Measurements from ENCODE around the gene EEIG1.

The EEIG1 gene

DNA sequence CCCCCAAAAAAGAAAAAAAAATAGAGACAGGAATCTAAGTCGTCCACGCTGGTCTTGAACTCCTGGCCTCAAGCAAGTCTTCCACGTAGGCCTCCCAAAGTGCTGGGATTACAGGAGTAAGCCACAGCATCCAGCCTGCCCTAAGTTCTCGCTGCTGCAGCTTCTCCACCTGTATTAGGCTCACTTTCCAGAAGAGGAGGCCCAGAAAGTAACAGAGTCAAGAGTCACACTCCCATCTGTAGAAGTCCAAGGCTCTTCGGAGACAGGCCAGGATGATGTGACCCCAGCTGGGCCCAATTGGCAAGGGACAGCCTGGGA is 1.8 kb downstream of the EEIG1 start:
- no peak for TF ChIP-seq CTCF (IDR thresholded peaks at IDR 0.05; ENCODE audit: insufficient read depth, low read length, missing control alignments)
- no peak for DNase-seq (ENCODE audit: low read depth, low spot score)
- peak overlapping the region; percentile 76 for H3K4me3 ChIP-seq (ENCODE audit: low read depth, low read length)
- ChIA-PET POLR2A (interaction anchor here (1.5 to 1.9 kb wide), 2 partner anchors 10 to 119 kb away, joined by 5 to 6 read pairs; no protein-coding TSS in a partner anchor), CTCF (interaction anchor here (1.5 to 5.8 kb wide), 5 partner anchors 15 to 139 kb away, joined by 4 to 43 read pairs (median 8); no protein-coding TSS in a partner anchor)

GRCh38 chr9:127977884-127978647 is 2.7 kb downstream of the EEIG1 start:
- peak overlapping the region; percentile 76 for H3K4me3 ChIP-seq (ENCODE audit: low read depth, low read length)

GRCh38 chr9:127977009-127977883 is 3.5 kb downstream of the EEIG1 start:
- DNase-seq (ENCODE audit: low read depth, low spot score) = no peak
- no peak for TF ChIP-seq CTCF (IDR thresholded peaks at IDR 0.05; ENCODE audit: insufficient read depth, low read length, missing control alignments)
- ChIA-PET CTCF (interaction anchor here (0.9 to 5.8 kb wide), 5 partner anchors 13 to 58 kb away, joined by 3 to 43 read pairs (median 9); no protein-coding TSS in a partner anchor), POLR2A (interaction anchor here (1.5 to 1.6 kb wide), 2 partner anchors 8 to 12 kb away, joined by 5 read pairs; no protein-coding TSS in a partner anchor)
- H3K4me3 ChIP-seq (ENCODE audit: low read depth, low read length) = peak overlapping the region; percentile 76

More at GRCh38 chr9:127977884-127978647, 2.7 kb downstream of the EEIG1 start:
- DNase-seq (ENCODE audit: low read depth, low spot score) = peak; percentile 19
- POLR2A ChIA-PET = interaction anchor here (0.7 to 1.9 kb wide), 4 partner anchors 9 to 120 kb away, joined by 5 to 6 read pairs (median 5); no protein-coding TSS in a partner anchor
- CTCF ChIA-PET = interaction anchor here (0.9 to 5.8 kb wide), 5 partner anchors 14 to 58 kb away, joined by 3 to 43 read pairs (median 4); no protein-coding TSS in a partner anchor
- peak; percentile 25 for TF ChIP-seq CTCF (IDR thresholded peaks at IDR 0.05; ENCODE audit: insufficient read depth, low read length, missing control alignments)

DNA sequence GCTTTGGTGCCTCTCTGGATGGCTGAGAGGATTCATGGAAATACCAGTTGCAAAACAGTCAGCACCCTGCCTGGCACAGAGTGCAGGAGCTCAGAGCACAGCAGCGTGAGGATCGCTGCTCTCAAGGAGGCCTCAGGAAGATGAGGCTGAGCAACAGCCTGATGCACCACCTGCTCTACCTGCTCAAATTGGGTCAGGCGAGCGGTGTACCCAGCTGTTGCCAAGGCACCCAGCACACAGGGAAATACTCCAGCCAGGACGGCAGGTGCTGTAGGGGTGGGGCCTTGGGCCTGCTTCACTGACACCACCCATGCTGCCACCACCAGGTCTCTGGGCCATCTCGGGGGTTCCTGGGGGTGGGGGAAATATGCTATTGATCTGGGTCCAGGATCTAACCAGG is 4.3 kb downstream of the EEIG1 start:
- no peak overlapping the region for H3K4me3 ChIP-seq (ENCODE audit: low read depth, low read length)
- TF ChIP-seq CTCF (IDR thresholded peaks at IDR 0.05; ENCODE audit: insufficient read depth, low read length, missing control alignments) = no peak
- ChIA-PET POLR2A (no interaction called here), CTCF (interaction anchor here (2.5 to 3.7 kb wide), 2 partner anchors 33 to 58 kb away, joined by 14 to 18 read pairs; no protein-coding TSS in a partner anchor)
- DNase-seq (ENCODE audit: low read depth, low spot score) = no peak

DNA sequence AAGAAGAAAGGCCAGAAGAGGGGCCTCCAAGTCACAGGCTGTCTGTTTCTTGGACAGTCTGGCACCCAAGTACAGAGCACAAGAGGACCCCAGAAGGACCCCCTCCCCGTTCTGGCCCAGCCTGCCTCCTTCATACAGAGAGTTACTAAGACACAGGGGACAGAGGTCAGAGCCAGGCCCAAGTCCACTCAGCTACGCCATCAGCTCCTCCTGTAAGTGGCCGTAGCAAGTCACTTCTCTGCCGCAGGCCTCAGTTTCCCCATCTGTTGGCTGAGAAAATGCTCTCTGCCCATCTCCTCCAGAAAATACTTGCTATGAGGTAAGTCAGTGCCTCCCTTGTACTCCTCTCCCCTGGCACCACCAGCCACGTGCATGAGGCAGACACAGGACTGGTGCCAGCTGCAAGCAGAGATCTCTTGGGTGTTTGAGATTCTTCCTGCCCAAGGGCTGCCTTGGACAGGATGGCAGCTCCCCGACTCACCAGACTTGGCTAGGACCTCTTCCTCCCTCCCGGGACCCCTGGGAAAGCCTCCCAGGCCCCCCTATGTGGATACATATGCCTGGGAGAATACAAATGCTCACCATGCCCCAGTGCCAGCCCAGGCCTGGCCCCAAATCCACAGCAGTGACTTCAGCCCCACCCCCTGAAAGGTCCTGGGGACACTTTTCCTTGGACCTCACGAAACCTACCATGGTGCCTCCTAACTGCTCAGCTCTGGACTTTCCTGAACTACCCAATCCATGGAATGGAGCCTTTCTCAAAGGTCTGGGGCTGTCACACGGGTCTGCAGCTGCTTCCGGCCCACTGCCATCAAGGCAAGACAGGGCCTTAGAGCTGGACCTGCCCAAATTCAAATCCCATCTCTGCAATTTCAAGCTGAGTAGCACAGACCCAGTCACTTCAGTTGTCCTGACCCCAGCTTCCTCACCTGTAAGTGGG is 5.1 kb downstream of the EEIG1 start:
- no peak for DNase-seq (ENCODE audit: low read depth, low spot score)
- ChIA-PET CTCF (interaction anchor here (1.0 to 3.7 kb wide), 4 partner anchors 14 to 150 kb away, joined by 3 to 18 read pairs (median 9); no protein-coding TSS in a partner anchor), POLR2A (no interaction called here)
- no peak for TF ChIP-seq CTCF (IDR thresholded peaks at IDR 0.05; ENCODE audit: insufficient read depth, low read length, missing control alignments)
- H3K4me3 ChIP-seq (ENCODE audit: low read depth, low read length) = no peak overlapping the region
